Stimulated activated CD8-positive, alpha-beta memory T cell treated with anti-CD3 and anti-CD28 coated beads, Interleukin-4, amount 100 ng/mL, for 24 hours (primary cell): ENCODE measurements around the gene KIFC3.
"Not testable (repeated sequence)": the region's sequence is repeated elsewhere in the genome, so short reads cannot be mapped to it uniquely, and the experiment has no call there.

Experiments used
- DNase-seq: peaks from one replicate; pipeline ENCODE4 v3.0.0-alpha.2; 2020; ENCODE audit warnings: low read depth

Gene KIFC3

DNA sequence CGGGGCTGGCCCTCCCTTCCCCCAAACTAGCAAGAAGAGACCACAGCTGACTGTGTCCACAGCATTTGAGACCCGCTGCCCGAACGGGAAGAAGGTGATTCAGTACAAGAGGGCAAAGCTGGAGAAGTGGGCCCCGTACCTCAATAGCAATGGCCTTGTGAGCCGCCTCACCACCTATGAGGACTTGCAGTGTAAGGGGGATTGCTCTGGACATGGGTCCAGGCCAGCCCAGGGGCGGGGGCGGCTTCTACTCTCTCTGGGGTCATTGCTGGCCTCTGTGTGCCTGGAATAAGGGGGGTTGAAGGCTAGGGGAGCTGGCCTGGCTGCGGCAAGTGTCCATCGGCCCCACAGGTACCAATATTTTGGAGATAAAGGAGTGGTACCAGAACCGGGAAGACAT lies 79.6 kb downstream of the KIFC3 start:
- DNase-seq: no peak

GRCh38 chr16:57722210-57722499 lies 80.1 kb downstream of the KIFC3 start:
- DNase-seq: no peak

GRCh38 chr16:57721356-57722209 lies 80.7 kb downstream of the KIFC3 start:
- no peak for DNase-seq

DNA sequence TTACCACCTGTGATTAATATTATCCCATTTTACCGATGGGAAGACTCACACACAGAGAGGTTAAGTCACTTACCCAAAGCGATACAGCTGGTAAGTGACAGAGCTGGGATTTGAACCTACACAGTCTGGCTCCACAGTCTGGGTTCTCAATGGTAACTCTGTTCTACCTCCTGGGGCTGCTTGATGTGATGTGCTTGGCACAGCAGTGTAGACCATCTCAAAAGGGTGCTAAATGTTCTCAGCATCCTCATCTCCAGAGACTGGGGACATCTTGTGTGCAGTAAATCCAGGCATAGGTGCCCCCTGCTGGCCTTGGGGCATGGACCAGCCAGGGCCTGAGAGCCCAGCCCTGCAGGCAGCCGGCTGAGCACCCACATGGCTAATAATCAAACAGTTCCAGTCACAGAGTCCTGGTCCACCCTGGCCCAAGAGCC lies 82.1 kb downstream of the KIFC3 start:
- DNase-seq: peak; percentile 41

DNA sequence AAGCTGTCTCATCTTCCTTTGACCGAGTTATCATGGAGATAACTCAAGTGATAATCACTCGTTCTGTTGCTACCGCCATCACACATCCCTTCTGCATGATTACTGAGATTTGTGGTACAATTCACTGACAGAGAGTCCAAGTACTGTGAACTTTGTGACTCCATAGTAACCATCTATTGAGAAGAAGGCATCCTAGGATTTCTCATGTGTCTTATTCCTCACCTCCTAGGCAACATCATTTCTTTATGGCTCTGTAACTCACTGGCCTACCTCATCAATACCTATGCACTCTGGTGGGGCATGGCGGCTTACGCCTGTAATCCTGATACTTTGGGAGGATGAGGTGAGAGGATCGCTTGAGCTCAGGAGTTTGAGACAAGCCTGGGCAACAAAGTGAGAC lies 88.2 kb downstream of the KIFC3 start:
- DNase-seq: no peak

DNA sequence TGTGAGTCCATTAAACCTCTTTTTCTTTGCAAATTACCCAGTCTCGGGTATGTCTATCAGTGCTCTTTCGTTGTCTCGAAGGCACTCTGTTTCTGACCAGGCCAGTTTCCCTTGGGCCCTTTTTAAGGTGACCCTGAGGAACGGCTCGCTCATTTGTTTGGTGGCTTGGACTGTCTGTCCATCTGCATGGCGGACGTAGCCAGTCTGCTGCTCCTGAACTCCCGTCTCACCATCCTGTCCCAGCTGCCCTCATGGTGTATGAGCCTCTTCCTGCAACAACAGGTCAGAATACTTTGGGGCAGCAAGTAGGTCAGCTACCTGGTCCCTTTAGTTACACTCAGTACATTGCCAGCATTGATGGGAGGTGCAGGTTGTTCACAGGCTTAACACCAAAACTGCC lies 88.7 kb downstream of the KIFC3 start:
- no peak for DNase-seq

DNA sequence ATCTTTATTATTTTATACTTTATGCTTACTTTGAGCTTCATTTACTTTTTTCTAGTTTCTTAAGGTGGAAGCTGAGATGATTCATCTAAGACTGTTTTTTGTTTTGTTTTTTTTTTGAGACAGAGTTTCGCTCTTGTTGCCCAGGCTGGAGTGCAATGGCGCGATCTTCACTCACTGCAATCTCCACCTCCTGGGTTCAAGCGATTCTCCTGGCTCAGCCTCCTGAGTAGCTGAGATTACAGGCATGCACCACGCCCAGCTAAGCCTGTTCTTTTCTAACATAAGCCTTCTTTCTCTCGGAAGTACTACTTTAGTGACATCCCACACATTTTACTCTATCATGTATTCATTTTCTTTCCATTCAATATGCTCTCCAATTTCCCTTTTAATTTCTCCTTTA lies 89.7 kb downstream of the KIFC3 start:
- not testable (repeated sequence) for DNase-seq

DNA sequence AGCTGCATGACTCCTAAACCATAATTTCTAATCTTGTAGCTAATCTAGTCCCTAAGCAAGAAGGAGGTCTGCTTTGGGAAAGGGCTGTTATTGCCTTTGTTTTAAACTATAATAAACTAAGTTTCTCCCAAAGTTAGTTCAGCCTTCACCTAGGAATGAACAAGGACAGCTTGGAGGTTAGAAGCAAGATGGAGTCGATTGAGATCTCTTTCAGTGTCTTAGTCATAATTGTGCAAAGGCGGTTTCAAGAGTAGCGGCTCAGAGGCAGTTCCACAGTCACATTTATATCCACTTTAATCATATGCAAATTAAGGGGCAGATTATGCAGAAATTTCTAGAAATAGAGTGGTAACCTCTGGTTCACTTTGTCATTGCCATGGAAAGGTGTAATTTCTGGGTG lies 90.3 kb downstream of the KIFC3 start:
- DNase-seq: no peak

DNA sequence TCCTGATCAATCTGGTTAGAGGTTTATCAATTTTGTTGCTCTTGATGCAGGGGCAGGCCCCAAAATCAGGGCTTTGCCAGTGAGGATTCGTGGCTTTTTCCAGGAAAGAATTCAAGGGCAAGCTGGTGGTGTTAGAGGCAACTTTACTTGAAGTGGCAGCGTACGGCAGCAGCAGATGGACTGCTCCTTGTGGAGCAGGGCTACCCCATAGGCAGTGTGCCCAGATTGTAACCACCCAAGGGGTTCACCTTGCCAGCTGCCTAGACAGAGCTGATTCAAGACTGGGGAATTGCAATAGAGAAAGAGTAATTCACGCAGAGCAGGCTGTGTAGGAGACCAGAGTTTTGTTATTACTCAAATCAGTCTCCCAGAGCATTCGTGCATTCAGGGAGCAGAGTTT lies 90.9 kb downstream of the KIFC3 start:
- no peak for DNase-seq

- DNase-seq: no peak
Observed at GRCh38 chr16:57709663-57710062, 92.6 kb downstream of the KIFC3 start.
